RPMI8226 (cell line): Measurements from ENCODE around the gene CFAP53.
"Not testable (repeated sequence)": the region's sequence is repeated elsewhere in the genome, so short reads cannot be mapped to it uniquely, and the experiment has no call there.

Experiments used
- DNase-seq: peaks from one replicate; pipeline ENCODE4 v3.0.0-alpha.2; 2015

CFAP53 gene

GRCh38 chr18:50266248-50266704, at the start of gene CFAP53:
TSS of gene CFAP53 (minus strand) at chr18:50266495. CDS start at chr18:50266404, 91 bp downstream.
- peak; percentile 76 for DNase-seq

GRCh38 chr18:50315100-50315871, 49.0 kb upstream of the CFAP53 start:
- no peak for DNase-seq

- no peak for DNase-seq
These were observed 47.7 kb upstream of the CFAP53 start for GRCh38 chr18:50313873-50314460.

- peak; percentile 35 for DNase-seq
These were observed 46.8 kb upstream of the CFAP53 start for GRCh38 chr18:50313031-50313607.

GRCh38 chr18:50312296-50313030, 46.2 kb upstream of the CFAP53 start:
- DNase-seq: peak; percentile 73

GRCh38 chr18:50311650-50312049, 45.4 kb upstream of the CFAP53 start:
- DNase-seq: no peak

GRCh38 chr18:50310080-50310479, 43.8 kb upstream of the CFAP53 start:
- no peak for DNase-seq

- not testable (repeated sequence) for DNase-seq
These were observed 42.6 kb upstream of the CFAP53 start for GRCh38 chr18:50308851-50309250.

GRCh38 chr18:50307738-50308470, 41.6 kb upstream of the CFAP53 start:
- DNase-seq: peak; percentile 98

- no peak for DNase-seq
These were observed 41.1 kb upstream of the CFAP53 start for GRCh38 chr18:50307400-50307737.

GRCh38 chr18:50306944-50307343, 40.6 kb upstream of the CFAP53 start:
- DNase-seq: no peak

GRCh38 chr18:50301074-50301473, 34.8 kb upstream of the CFAP53 start:
- no peak for DNase-seq

GRCh38 chr18:50299626-50300388, 33.5 kb upstream of the CFAP53 start:
- no peak for DNase-seq

- DNase-seq: no peak
These were observed 32.4 kb upstream of the CFAP53 start for GRCh38 chr18:50298443-50299284.

- DNase-seq: peak; percentile 94
These were observed 31.5 kb upstream of the CFAP53 start for GRCh38 chr18:50297621-50298442.

GRCh38 chr18:50293039-50293438, 26.7 kb upstream of the CFAP53 start:
- no peak for DNase-seq

GRCh38 chr18:50289108-50289443, 22.8 kb upstream of the CFAP53 start:
- no peak for DNase-seq

- DNase-seq: not testable (repeated sequence)
These were observed 22.2 kb upstream of the CFAP53 start for GRCh38 chr18:50288348-50289107.
